ENCODE measurements around the gene CLEC4F. TPM values are rescaled to one million over a fixed set of nuclear protein-coding genes. Genes with fewer than 3 reads are reported as not detected.

Gene CLEC4F
- total and polyA plus RNA-seq, 2 of the 13 experiments (the other 11 are each of a cell fraction or from before 2014, with no cell fraction given): 0.12 to 0.13 TPM

- no peaks in the 10 kb centered on the region for H3K36me3 ChIP-seq (replicated peaks in 1 of 2; ENCODE audit: control insufficient read depth in 1 of 2, insufficient read depth in 2 of 2, low read length in 2 of 2)
- H3K4me3 ChIP-seq (replicated peaks in 1 of 3; ENCODE audit: insufficient read depth in 1 of 3, low read depth in 2 of 3, low read length in 3 of 3): no peak overlapping the region
- intact Hi-C loops (cut with micrococcal nuclease; ENCODE audit: unreplicated experiment) (no loop called here), in situ Hi-C loops (cut with HindIII; ENCODE audit: extremely low pct_ligation_motif_present, low pct_unique_long_range_greater_than_20kb) (no loop called here)
- H3K27me3 ChIP-seq (ENCODE audit: control insufficient read depth in 1 of 2, insufficient read depth in 2 of 2, low read length in 2 of 2): peaks cover 5 to 39% of the 10 kb centered on the region in 2 experiments; a peak in 4 of 5 replicates
- WGBS (ENCODE audit: low lambda C conversion rate): 65% methylated on average over 5 of the region's 5 CpGs
- no TSS peak for BruUV-seq (replicated peaks)
- ATAC-seq (no peak), FAIRE-seq (no peak), DNase-seq (ENCODE audit: low spot score) (no peak)
- H3K9ac ChIP-seq (ENCODE audit: insufficient read depth, low read depth, low read length): no peak overlapping the region
- H3K4me2 ChIP-seq (ENCODE audit: low read depth, low read length): no peak overlapping the region
- peaks cover 47% of the 10 kb centered on the region for H3K4me1 ChIP-seq (ENCODE audit: insufficient read depth, low read length)
- POLR2A ChIA-PET: no interaction called here
- no peaks in the 10 kb centered on the region for H4K20me1 ChIP-seq (ENCODE audit: insufficient read depth, low read length)
- no peak overlapping the region for H2AFZ ChIP-seq (ENCODE audit: low read length)
- no peaks in the 10 kb centered on the region for H3K79me2 ChIP-seq (ENCODE audit: insufficient read depth, low read length)
- CTCF ChIA-PET (ENCODE audit: low intra/inter-chr PET ratio, low total read pairs): no interaction called here
- H3K9me3 ChIP-seq (ENCODE audit: low read length): no peaks in the 10 kb centered on the region
- no peak overlapping the region for H3K27ac ChIP-seq (ENCODE audit: extremely low read length, insufficient read depth, low read length)
- no peak for TF ChIP-seq PREB (CRISPR knock-in tag; IDR thresholded peaks at IDR 0.05)
- no peak for TF ChIP-seq ZNF644 (CRISPR knock-in tag; IDR thresholded peaks at IDR 0.05; ENCODE audit: low read depth)
These were observed 7.0 kb upstream of the CLEC4F start for GRCh38 chr2:70827388-70827787.

GRCh38 chr2:70826696-70827350, 6.4 kb upstream of the CLEC4F start:
- Histone ChIP-seq H2AFZ (ENCODE audit: low read length) (no peak overlapping the region), H3K9ac (ENCODE audit: insufficient read depth, low read depth, low read length) (no peak overlapping the region), H3K27ac (ENCODE audit: extremely low read length, insufficient read depth, low read length) (no peak overlapping the region), H3K79me2 (ENCODE audit: insufficient read depth, low read length) (no peaks in the 10 kb centered on the region), H3K9me3 (ENCODE audit: low read length) (no peaks in the 10 kb centered on the region), H4K20me1 (ENCODE audit: insufficient read depth, low read length) (no peaks in the 10 kb centered on the region), H3K4me2 (ENCODE audit: low read depth, low read length) (no peak overlapping the region), H3K4me1 (ENCODE audit: insufficient read depth, low read length) (peaks cover 47% of the 10 kb centered on the region), H3K4me3 (replicated peaks in 1 of 3; ENCODE audit: insufficient read depth in 1 of 3, low read depth in 2 of 3, low read length in 3 of 3) (no peak overlapping the region), H3K36me3 (replicated peaks in 1 of 2; ENCODE audit: control insufficient read depth in 1 of 2, insufficient read depth in 2 of 2, low read length in 2 of 2) (no peaks in the 10 kb centered on the region), H3K27me3 (ENCODE audit: control insufficient read depth in 1 of 2, insufficient read depth in 2 of 2, low read length in 2 of 2) (peaks cover 5 to 39% of the 10 kb centered on the region in 2 experiments; a peak in 4 of 5 replicates)
- FAIRE-seq (no peak), DNase-seq (ENCODE audit: low spot score) (no peak), ATAC-seq (no peak)
- BruUV-seq (replicated peaks): no TSS peak
- ChIA-PET POLR2A (no interaction called here), CTCF (ENCODE audit: low intra/inter-chr PET ratio, low total read pairs) (no interaction called here)
- in situ Hi-C loops (cut with HindIII; ENCODE audit: extremely low pct_ligation_motif_present, low pct_unique_long_range_greater_than_20kb) (no loop called here), intact Hi-C loops (cut with micrococcal nuclease; ENCODE audit: unreplicated experiment) (no loop called here)
- TF ChIP-seq ATF6 (CRISPR knock-in tag; conservative IDR thresholded peaks at IDR 0.05): no peak
- TF ChIP-seq ZNF430 (CRISPR knock-in tag; IDR thresholded peaks at IDR 0.05): no peak
- no peak for TF ChIP-seq CBX5 (CRISPR knock-in tag; IDR thresholded peaks at IDR 0.05; ENCODE audit: borderline replicate concordance)
- TF ChIP-seq CTCF (CRISPR knock-in tag; IDR thresholded peaks at IDR 0.05): no peak
- no peak for TF ChIP-seq SPEN (CRISPR knock-in tag; IDR thresholded peaks at IDR 0.05; ENCODE audit: low read depth)
- no peak for TF ChIP-seq HIC2 (CRISPR knock-in tag; IDR thresholded peaks at IDR 0.05; ENCODE audit: low read depth)
- TF ChIP-seq DNMT3B (CRISPR knock-in tag; conservative IDR thresholded peaks at IDR 0.05): no peak
- 49% methylated on average over 4 of the region's 4 CpGs for WGBS (ENCODE audit: low lambda C conversion rate)

Data from HepG2 (cell line).